Glomerular visceral epithelial cell (primary cell): ENCODE results near the gene FCMR.

Experiments
- DNase-seq: peaks from one replicate; pipeline ENCODE4 v3.0.0-alpha.2; 2016; ENCODE audit errors: extremely low spot score

The FCMR gene

GRCh38 chr1:206921772-206922265 lies at the start of gene FCMR:
TSS of gene FCMR (minus strand) at chr1:206921941. CDS start at chr1:206921854, 87 bp downstream.
- DNase-seq: no peak

DNA sequence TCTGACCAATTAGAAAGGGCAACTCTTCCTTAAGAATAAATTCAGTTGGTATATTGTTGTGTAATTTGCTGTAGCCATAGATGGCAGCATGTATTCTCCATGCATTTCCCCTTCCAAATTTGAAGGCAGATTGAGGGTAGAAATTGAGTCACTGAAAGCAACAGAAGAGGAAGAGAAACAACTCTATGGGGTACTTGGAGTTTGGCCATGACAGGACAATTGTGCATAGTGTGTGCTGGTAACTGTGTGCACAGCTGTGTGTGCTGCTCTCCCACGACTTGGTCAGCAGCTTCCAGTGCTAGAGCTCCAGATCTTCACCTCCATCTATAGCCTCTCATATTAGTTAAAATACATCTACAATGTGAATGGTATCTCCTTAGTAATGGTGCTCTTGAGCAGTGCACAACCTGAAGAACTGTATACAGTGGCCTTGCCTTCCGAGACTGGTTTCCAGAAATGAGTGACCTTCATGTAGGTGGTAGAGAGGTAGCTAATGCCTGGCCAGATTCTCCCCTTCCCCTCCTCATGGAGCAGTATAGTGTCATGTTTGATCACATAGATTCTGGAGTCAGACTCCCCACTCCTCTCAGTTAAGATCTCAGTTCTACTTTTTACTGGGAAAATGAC lies 49.4 kb upstream of the FCMR start:
- DNase-seq: no peak

DNA sequence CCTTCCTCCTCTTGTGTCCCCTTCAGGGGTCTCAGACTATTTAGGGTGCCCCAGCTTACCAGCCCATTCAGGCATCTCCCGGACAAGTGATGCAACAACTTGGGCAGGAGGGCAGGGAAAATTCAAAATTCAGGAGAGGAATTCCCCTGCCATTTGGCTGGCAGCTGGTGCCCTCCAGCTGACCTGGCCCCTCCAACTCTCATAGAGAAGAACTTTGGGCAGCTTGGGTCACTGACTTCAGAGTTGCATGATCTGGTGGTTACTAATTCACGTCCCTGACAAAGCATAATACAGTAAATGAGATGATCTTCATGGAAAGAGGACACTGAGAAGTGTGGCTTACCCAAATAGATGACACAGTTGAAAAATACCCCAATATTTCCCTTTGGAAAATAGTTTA lies 48.7 kb upstream of the FCMR start, which contains the start of gene FCAMR:
Gene FCAMR, minus strand, starts transcription at position 15 of the 400 bp plus-strand sequence. CDS start 335 bp downstream, outside the sequence.
- peak; percentile 57 for DNase-seq

DNA sequence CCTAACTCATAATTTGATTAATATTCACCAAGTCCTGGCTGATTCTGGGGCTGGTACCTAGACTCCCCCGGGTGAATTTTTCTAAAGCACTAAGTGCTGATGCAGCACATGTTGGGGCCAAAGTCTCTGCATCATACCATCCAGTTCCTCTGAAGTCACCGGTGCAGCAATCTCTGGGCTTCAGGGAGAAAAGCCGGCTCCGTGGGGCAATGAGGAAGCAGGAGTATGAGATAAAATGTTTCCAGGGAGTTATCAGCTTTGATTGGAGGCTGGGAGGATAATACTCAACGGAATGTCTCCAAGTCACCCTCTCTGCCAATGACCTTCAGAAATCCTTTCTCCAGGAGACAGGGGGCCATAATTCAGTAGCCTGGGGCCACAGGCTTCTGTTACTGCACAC lies 47.3 kb upstream of the FCMR start:
- DNase-seq: no peak

- peak; percentile 64 for DNase-seq
These were observed 45.5 kb upstream of the FCMR start for GRCh38 chr1:206967096-206967849.

- DNase-seq: no peak
These were observed 44.0 kb upstream of the FCMR start for GRCh38 chr1:206965781-206966180.

- DNase-seq: no peak
These were observed 42.0 kb upstream of the FCMR start for GRCh38 chr1:206963740-206964139.

DNA sequence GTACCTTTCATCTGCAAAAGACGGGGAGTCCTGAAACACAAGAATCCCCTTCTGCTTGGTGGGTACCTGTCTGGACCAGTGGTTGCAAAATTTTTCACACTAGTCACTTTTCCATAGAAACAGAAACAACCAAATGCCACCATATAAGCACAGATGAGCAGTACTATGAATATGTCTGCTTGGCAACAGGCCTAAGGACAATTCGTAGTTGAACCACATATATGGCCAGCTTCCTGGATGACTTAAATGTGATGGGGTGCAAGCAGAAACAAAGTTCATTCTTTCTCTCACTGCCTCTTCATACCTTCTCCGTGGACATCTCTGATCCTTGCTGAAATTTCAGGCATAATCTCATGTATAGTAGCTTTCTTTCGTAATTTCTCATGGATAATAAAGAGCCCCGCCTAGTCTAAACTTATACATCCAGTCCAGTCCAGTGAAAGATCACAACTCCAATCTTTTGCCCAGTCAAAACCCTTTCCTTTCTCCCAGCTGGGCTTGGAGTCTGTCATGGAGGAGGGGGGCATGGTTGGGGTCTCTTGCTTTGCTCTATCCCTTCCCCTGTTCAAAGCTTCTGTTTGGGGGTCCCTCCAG lies 41.5 kb upstream of the FCMR start:
- DNase-seq: no peak

DNA sequence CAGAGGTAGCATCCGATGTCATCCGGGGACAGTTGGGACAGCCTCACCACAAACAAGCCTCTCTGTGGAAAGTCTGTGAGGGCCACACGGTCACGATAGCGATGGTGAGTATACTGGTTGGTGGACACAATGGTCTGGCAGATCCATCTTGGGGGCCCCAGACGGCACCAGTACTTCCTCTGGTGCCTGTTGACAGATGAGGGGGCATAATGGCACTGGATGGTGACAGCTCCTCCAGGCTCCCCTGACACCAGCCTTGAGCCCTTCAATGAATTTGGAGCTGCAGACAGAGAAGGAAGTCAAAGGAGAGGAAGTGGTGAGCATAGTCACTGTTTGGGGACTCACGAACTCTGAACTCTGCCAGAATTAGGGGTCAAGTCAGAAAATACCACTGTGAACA lies 40.5 kb upstream of the FCMR start:
- no peak for DNase-seq

GRCh38 chr1:206961668-206962067 lies 39.9 kb upstream of the FCMR start:
- no peak for DNase-seq

GRCh38 chr1:206960676-206961386 lies 39.1 kb upstream of the FCMR start:
- DNase-seq: no peak

DNA sequence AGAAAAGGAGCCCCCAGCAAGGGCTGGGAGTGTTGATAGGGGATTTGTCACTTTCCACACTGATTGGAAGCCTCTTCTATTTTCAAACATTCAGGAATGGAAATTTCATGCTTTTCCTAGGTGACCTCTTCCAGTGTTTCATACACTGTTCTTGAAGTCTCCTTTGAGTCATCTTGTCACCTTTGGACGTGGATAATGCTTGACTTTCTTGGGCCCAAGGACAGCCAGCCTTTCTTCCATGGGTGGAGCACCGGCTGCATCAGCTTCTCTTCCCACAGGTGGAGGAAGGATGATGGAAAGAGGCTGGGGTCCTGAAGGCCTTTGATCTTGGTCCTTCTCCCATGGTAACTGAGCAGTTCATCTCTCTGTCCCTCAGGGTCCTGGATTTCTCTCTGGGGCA lies 36.4 kb upstream of the FCMR start:
- no peak for DNase-seq

DNA sequence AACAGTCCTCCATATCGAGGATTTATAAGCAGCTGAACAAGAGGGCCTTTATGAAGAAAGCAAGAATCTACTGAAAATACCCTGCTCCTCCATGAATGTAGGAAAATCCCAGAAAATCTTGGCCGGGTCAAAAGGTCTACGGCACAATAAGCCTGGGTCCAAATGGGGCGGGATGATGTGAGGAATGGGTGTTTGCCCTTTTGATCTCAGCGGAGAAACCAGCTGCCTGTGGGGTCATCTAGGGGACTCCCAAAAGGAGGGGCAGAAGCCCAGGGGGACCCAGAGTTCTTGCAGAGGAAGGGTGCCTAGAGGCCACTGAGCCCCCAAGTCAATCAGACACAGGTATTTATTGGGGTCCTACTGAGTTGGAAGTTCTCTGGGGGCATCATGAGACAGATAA lies 35.9 kb upstream of the FCMR start:
- DNase-seq: no peak

DNA sequence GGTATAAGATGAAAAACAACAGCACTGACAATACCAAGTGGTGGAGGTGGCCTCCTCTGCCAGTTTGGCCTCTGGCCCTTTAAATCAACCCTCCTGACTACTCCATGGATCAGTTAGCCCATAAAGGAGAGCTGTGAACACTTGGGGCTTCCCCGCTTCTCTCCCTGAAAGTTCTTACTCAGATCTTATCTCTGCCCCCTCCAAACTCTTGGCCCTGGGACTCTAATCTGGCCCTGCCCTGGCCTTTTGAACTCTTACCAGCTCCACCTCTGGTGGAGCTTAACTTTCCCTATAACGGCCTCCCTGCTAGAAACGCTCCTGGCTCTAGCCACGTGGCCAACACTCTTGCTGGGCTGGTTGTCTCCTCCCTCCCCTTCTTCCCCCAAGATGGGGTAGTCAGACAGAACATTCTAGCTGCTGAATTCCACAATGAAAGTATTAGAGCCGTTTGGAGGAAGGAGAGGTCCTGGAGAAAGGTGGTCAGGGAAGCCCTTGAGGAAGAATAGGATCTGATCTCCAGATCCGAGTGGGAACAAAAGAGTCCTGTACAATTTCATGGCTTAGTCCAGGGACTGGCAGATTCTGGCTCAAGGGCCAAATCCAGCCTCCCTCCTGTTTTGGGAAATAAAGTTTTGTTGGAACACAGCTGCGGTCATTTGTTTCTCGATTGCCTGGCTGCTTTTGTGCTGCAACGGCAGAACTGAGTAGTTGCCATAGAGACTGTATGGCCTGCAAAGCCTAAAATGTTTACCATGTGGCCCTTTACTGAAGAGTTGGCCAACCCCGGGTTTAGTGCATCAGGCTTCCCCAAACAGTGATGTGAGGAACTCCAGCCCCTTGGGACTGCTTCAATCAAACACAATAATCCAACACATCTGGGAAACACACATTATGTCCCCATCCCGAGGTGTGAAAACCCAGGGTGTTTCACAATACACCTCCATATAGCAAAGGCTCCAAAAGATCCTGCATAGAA lies 34.0 kb upstream of the FCMR start:
- DNase-seq: peak; percentile 55

DNA sequence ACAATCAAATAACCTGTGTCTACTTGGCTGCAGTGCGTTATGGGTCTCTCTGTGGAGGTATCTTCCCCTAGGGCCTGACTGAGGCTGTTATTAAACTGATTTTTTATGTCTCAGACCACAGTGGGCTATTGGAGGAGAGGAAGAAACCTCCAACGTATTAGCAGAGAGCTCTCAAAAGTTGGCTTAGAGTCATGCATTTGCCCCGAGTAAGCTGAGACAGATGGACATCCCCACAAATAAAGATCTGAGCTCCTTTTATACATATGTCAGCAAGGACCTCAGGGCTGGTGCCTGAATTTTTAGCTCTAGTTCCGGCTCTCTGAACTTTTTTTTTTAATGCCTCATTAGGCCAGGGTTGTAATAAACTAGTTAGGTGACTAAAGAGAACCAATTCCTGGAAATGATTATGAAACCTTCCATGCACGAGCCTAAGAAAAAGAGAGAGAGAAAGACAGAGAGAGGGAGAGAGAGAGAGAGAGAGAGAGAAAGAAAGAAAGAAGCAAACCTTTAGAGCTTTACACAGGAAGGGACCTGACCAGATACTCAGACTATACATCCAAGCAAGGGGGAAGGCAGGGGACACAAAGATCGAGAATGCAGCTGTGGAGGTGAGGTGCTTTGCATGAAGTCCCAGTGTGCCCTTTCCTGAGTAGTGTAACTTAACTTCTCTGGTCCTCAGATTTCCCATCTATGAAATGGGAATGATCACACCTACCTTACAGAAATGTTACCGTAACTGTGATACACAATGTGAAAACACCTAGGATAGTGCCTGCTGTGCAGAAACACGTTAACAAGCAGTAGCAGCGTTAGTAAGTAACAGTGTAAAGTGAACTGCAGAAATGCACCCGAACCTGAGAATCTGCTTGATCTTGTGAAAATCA lies 33.0 kb upstream of the FCMR start:
- peak; percentile 29 for DNase-seq

DNA sequence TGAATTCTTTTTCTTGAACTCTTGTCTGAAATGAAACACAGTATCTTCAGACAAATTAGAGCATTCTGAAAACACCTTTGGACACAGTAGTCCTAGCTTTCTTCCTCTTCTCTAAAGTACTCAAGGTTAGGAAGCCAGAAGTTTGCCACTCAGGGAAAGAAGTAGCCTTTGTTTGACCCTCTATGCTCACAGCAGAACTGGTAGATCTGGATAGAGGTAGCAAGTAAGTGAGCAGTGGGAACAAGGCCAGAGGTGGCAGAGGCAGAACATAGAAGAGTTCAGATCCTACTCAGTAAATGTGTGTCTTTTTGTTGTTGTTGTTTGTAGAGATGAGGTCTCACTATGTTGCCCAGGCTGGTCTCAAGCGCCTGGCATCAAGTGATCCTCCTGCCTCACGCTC lies 31.9 kb upstream of the FCMR start:
- DNase-seq: no peak

- DNase-seq: no peak
These were observed 31.4 kb upstream of the FCMR start for GRCh38 chr1:206953126-206953525.

DNA sequence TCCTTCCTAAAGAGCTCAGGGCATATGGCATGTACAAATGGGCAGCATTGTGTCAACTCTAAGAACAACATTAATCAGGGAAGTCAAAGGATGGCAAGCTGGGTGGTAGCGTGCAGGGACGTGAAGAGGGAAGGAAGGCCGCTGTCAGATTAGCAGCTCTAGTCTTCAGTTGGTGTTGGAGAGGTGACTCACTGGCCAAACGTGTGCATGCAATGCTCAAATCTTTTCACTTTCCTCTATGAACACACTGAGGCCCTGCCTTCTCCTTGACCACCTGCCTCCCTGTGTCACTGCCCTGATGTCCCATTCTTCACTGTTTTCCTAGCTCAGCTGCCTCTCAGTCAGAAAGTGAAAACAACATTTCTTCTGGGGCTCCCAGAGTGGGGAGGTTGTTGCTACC lies 30.4 kb upstream of the FCMR start:
- DNase-seq: peak; percentile 88

DNA sequence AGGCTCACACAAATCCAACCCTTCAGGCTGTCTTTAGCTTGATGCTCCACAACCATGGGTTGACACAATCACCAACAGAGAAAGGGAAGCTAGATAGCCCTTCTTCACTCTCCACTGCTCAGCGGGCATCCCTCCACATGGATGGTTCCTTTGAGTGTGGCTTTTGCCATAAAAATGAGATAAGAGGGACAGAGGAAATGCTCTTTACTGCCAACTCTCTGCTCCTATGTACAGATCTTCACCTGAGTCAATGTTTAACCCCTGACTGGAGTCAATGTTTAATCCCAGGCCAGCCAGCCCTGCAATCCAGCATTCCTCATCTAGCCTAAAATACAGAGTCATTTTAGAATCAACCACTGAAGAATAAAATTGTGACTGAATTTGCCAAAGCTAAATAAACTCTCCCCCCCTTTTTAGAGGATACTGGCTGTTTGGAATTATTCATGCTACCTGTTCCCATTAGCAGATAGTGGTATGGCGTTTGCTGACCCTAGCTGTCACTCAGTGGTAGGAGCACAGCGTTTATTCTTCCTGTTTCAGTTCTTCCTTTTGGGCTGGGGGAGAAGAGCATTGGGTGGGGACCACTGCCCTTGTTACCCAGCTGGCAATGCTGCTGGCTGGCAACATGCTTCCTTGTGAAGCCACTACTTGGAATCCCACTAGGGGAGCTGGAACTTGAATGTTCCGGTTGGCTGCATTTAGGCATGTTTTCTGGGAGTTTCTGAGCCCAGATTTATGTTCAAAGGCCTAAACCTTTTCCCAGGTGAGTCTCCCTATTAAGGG lies 29.8 kb upstream of the FCMR start:
- DNase-seq: peak; percentile 94
